A549 (cell line): ENCODE results near the gene EFCAB5. TPM values are rescaled to one million over a fixed set of nuclear protein-coding genes. Genes with fewer than 3 reads are reported as not detected.
A peak's percentile ranks its signal among the peaks of the same experiment; 100 is the strongest.

Source experiments
- ATAC-seq, 2 experiments: fragments of 200-7000 bp in 1 of 2; fragments of >200 bp in 1 of 2; cut with Nextera tagmentation in 1 of 2; cut with Tn5 transposase in 1 of 2; 3 replicates each; pipeline versions ENCODE4 v1.8.0 to v1.9.1; 2018 to 2020; ENCODE audit warnings: mild to moderate bottlenecking in 1 of 2, moderate library complexity in 1 of 2
- CTCF ChIA-PET: fragments of 300-600 bp; sonication (Branson Sonifier 250); formaldehyde crosslinking; extraction: SDS; loops from one replicate; lab custom pipeline; 2021; ENCODE audit warnings: antibody characterized with exemption, inconsistent platforms; lab: Yijun Ruan, JAX
- POLR2A ChIA-PET: fragments of 350-600 bp; formaldehyde crosslinking; extraction: SDS; loops from one replicate; lab custom pipeline; 2021; ENCODE audit warnings: antibody characterized with exemption, inconsistent platforms; lab: Yijun Ruan, JAX
- DNase-seq, 2 experiments: peaks; one replicate each; pipeline versions ENCODE4 v3.0.0 to v3.0.0-alpha.2; 2011 to 2016; ENCODE audit warnings: low read depth in 1 of 2, low spot score in 1 of 2
- FAIRE-seq: peaks from 2 replicates; lab custom pipeline; 2011; peaks lifted over from hg19 to GRCh38; lab: Jason Lieb, UNC
- H3K27ac ChIP-seq, 2 experiments: fragments of >200 bp; sonication (Bioruptor Twin); formaldehyde crosslinking; 3 replicates each; pipeline ENCODE4 v1.5.1; 2016 to 2017
- H3K4me1 ChIP-seq: fragments of >200 bp; sonication (Bioruptor Twin); formaldehyde crosslinking; 3 replicates; pipeline ENCODE4 v1.6.1; 2016
- H3K4me2 ChIP-seq: fragments of >200 bp; sonication (Bioruptor Twin); formaldehyde crosslinking; 3 replicates; pipeline ENCODE4 v1.6.1; 2016
- H3K4me3 ChIP-seq: fragments of >200 bp; sonication (Bioruptor Twin); formaldehyde crosslinking; 3 replicates; pipeline ENCODE4 v1.5.1; 2016
- H3K9me3 ChIP-seq: fragments of >200 bp; sonication (Bioruptor Twin); formaldehyde crosslinking; 3 replicates; pipeline ENCODE4 v1.6.1; 2016
- CEBPB ChIP-seq, 2 experiments: fragments of >200 bp in 1 of 2; sonication (Bioruptor Twin) in 1 of 2; formaldehyde crosslinking in 1 of 2; IDR thresholded peaks; 2 replicates each; pipeline ENCODE4 v1.6.1; 2012 to 2016
- CTCF ChIP-seq: fragments of >200 bp; sonication (Bioruptor Twin); formaldehyde crosslinking; IDR thresholded peaks from 3 replicates; pipeline ENCODE4 v1.5.1; 2016
- ESRRA ChIP-seq: fragments of 150-350 bp; IDR thresholded peaks from 2 replicates; pipeline ENCODE4 v1.6.1; 2014; ENCODE audit warnings: mild to moderate bottlenecking, low read length, borderline replicate concordance
- FOSB ChIP-seq: fragments of 250-450 bp; sonication (Bioruptor Pico); IDR thresholded peaks from 2 replicates; pipeline ENCODE4 v1.5.0; 2020; ENCODE audit warnings: mild to moderate bottlenecking, moderate library complexity
- FOXS1 ChIP-seq: fragments of 250-450 bp; sonication (Bioruptor Pico); IDR thresholded peaks from 2 replicates; pipeline ENCODE4 v1.5.0; 2020; ENCODE audit warnings: mild to moderate bottlenecking, moderate library complexity
- GATA3 ChIP-seq: IDR thresholded peaks from 2 replicates; pipeline ENCODE4 v1.6.1; 2012; ENCODE audit warnings: borderline replicate concordance
- HEYL ChIP-seq: fragments of 250-450 bp; sonication (Bioruptor Pico); IDR thresholded peaks from 2 replicates; pipeline ENCODE4 v1.8.0; 2021; ENCODE audit warnings: mild to moderate bottlenecking, moderate library complexity
- HMGXB4 ChIP-seq: fragments of 250-450 bp; sonication (Bioruptor Pico); IDR thresholded peaks from 2 replicates; pipeline ENCODE4 v1.5.0; 2021; ENCODE audit warnings: mild to moderate bottlenecking, moderate library complexity, borderline replicate concordance
- JUNB ChIP-seq: fragments of >200 bp; sonication (Bioruptor Twin); formaldehyde crosslinking; IDR thresholded peaks from 2 replicates; pipeline ENCODE4 v1.6.1; 2016
- MAX ChIP-seq: IDR thresholded peaks from 2 replicates; pipeline ENCODE4 v1.6.1; 2012
- NR3C1 ChIP-seq: fragments of >200 bp; sonication (Bioruptor Twin); formaldehyde crosslinking; IDR thresholded peaks from 3 replicates; pipeline ENCODE4 v1.6.1; 2017
- POLR2A ChIP-seq: IDR thresholded peaks from 2 replicates; pipeline ENCODE4 v1.6.1; 2012; ENCODE audit warnings: mild to moderate bottlenecking, low read length
- RARB ChIP-seq: fragments of 250-450 bp; sonication (Bioruptor Pico); IDR thresholded peaks from 2 replicates; pipeline ENCODE4 v1.8.0; 2021; ENCODE audit warnings: mild to moderate bottlenecking, moderate library complexity
- RCOR1 ChIP-seq: fragments of 150-350 bp; IDR thresholded peaks from 2 replicates; pipeline ENCODE4 v1.6.1; 2014; ENCODE audit warnings: antibody characterized with exemption, low read length, low read depth
- RFX5 ChIP-seq: fragments of 450-650 bp; IDR thresholded peaks from 2 replicates; pipeline ENCODE4 v1.7.1; 2014; ENCODE audit warnings: antibody characterized with exemption, mild to moderate bottlenecking, moderate library complexity
- SMC3 ChIP-seq: fragments of >200 bp; sonication (Bioruptor Twin); formaldehyde crosslinking; IDR thresholded peaks from 3 replicates; pipeline ENCODE4 v1.6.1; 2018; ENCODE audit warnings: inconsistent platforms
- TP53 ChIP-seq: fragments of 250-450 bp; sonication (Bioruptor Pico); IDR thresholded peaks from 2 replicates; pipeline ENCODE4 v1.5.0; 2021; ENCODE audit warnings: mild to moderate bottlenecking, moderate library complexity
- ZNF302 ChIP-seq: fragments of 250-450 bp; sonication (Bioruptor Pico); IDR thresholded peaks from 2 replicates; pipeline ENCODE4 v1.9.0; 2021; ENCODE audit warnings: inconsistent platforms, mild to moderate bottlenecking, moderate library complexity
- WGBS: methylation state at CpG from one replicate; pipeline ENCODE4 v1.1.6; 2017; ENCODE audit errors: missing lambda C conversion rate; 5-methylcytosine and 5-hydroxymethylcytosine counted together
- polyA plus RNA-seq, 4 experiments: library from polyadenylated mRNA; depleted of rRNA in 3 of 4; stranded (reverse); fragments of >200 nt; fragmentation: RNase III in 1 of 4; extraction: RNeasy Plus Mini Kit Qiagen cat#74134 plus additional on column Dnase treatment in 1 of 4; gene quantifications; 2 replicates in 3 of 4; 3 replicates in 1 of 4; pipeline ENCODE4 v1.2.3, GENCODE V29; 2011 to 2017

EFCAB5 gene
- polyA plus RNA-seq, 2 of the 4 experiments (the other 2 are of a cell fraction): 0.65 to 2.6 TPM

GRCh38 chr17:29959658-29960337 lies 18.4 kb downstream of the EFCAB5 start:
- peaks cover 12% of the 10 kb centered on the region; the same call in 2 of the 3 replicates for H3K9me3 ChIP-seq
- H3K4me3 ChIP-seq: no peak overlapping the region
- CTCF ChIA-PET: interaction anchor here (1.3 to 4.8 kb wide), 3 partner anchors 29 to 133 kb away, joined by 3 to 22 read pairs (median 4); partner anchors contain the start of gene SSH2
- peak; percentile 79 for ATAC-seq
- H3K4me2 ChIP-seq: peak overlapping the region; percentile 60
- peak in 1 of 2 experiments; percentile 28 for DNase-seq
- peaks cover 18% of the 10 kb centered on the region for H3K4me1 ChIP-seq
- H3K27ac ChIP-seq: peak overlapping the region; percentile 58 to 64
- no peak for FAIRE-seq
- TF ChIP-seq FOXS1 (CRISPR knock-in tag): no peak
- no peak for TF ChIP-seq ESRRA
- TF ChIP-seq CEBPB (IDR thresholded peaks at IDR 0.05): no peak
- no peak for TF ChIP-seq RARB (CRISPR knock-in tag)
- TF ChIP-seq HMGXB4 (CRISPR knock-in tag): no peak
- TF ChIP-seq RFX5: no peak
- TF ChIP-seq JUNB: no peak
- TF ChIP-seq CTCF: no peak
- no peak for TF ChIP-seq ZNF302 (CRISPR knock-in tag)
- 75% methylated on average over 4 of the region's 4 CpGs for WGBS
- POLR2A ChIA-PET: no interaction called here

GRCh38 chr17:29962656-29963055 lies 21.2 kb downstream of the EFCAB5 start:
- 23% methylated on average over 2 of the region's 2 CpGs for WGBS
- no peak for TF ChIP-seq TP53
- no peak for TF ChIP-seq GATA3
- no peak for TF ChIP-seq POLR2A
- no peak for TF ChIP-seq RCOR1
- no peak for TF ChIP-seq CTCF
- no peak for TF ChIP-seq NR3C1
- no peak for TF ChIP-seq FOXS1 (CRISPR knock-in tag)
- TF ChIP-seq MAX: no peak
- TF ChIP-seq HMGXB4 (CRISPR knock-in tag): no peak
- TF ChIP-seq HEYL (CRISPR knock-in tag): no peak
- no peak for TF ChIP-seq SMC3
- TF ChIP-seq FOSB: no peak
- Histone ChIP-seq H3K4me3 (no peak overlapping the region), H3K4me1 (peaks cover 18% of the 10 kb centered on the region), H3K27ac (no peak overlapping the region), H3K9me3 (peaks cover 11% of the 10 kb centered on the region; the same call in 1 of the 3 replicates), H3K4me2 (no peak overlapping the region)
- FAIRE-seq: no peak
- ATAC-seq: no peak
- CTCF ChIA-PET: interaction anchor here (0.7 to 3.7 kb wide), 5 partner anchors 10 to 333 kb away, joined by 3 to 12 read pairs (median 4); no protein-coding TSS in a partner anchor
- POLR2A ChIA-PET: no interaction called here
- no peak for DNase-seq
